Measurements from ENCODE around the gene GSE1. TPM values are rescaled to one million over a fixed set of nuclear protein-coding genes. Genes with fewer than 3 reads are reported as not detected.

The GSE1 gene
- total RNA-seq: 100 to 1,000 TPM in 2 of 4 donors, 10 to 100 TPM in 2; 46.7 to 144 (median 96.9) TPM

DNA sequence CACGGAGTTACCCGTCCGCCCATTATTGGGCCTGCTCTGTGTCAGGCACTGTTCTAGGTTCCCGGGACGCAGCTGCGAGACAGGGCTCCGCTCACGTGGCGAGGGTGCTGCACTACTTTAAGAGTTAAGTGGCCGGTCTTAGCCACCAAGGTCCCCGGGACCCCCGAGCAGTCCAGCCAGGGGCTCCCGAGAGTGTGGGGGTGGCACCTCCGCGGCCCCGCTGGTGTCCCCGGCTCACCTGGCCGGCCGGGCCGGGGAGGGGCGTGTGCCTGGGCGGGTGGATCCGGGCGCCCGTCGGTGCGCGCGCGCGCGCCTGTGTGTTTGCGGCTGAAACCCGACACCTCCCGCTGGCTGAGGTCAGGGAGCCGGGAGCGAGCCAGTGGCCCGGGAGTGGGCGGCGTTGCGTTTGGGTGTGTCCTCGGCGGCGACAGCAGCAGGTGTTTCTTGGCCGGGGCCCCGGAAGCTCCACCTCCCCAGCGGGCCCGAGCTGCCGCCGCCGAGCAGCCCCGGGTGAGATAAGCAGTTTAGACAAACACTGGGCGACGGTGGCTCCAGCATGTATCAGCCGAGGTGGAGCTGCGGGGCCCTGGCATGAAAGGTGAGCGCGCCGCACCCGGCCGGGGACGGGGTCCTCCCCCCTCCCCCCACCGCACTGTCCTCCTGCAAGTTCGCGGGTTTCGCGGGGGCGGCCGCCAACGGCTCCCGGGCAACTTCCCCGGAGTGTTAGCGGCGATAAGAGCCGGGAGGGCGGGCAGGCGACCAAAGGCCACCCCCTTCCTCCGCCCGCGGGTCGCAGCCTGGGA is at the start of gene GSE1:
GSE1 (plus strand) TSS at position 522 of the 803 bp plus-strand sequence; CDS start at position 592, 70 bp downstream.
- peak; percentile 94 to 95 for DNase-seq (ENCODE audit: low spot score in 2 of 2)
- no peaks in the 10 kb centered on the region for H3K9me3 ChIP-seq
- WGBS: 1% methylated on average over 16 of the region's 81 CpGs
- no peaks in the 10 kb centered on the region for H3K36me3 ChIP-seq
- TF ChIP-seq, protein P1, sequence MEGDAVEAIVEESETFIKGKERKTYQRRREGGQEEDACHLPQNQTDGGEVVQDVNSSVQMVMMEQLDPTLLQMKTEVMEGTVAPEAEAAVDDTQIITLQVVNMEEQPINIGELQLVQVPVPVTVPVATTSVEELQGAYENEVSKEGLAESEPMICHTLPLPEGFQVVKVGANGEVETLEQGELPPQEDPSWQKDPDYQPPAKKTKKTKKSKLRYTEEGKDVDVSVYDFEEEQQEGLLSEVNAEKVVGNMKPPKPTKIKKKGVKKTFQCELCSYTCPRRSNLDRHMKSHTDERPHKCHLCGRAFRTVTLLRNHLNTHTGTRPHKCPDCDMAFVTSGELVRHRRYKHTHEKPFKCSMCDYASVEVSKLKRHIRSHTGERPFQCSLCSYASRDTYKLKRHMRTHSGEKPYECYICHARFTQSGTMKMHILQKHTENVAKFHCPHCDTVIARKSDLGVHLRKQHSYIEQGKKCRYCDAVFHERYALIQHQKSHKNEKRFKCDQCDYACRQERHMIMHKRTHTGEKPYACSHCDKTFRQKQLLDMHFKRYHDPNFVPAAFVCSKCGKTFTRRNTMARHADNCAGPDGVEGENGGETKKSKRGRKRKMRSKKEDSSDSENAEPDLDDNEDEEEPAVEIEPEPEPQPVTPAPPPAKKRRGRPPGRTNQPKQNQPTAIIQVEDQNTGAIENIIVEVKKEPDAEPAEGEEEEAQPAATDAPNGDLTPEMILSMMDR (IDR thresholded peaks at IDR 0.05): no peak
- TF ChIP-seq EP300 (IDR thresholded peaks at IDR 0.05) (no peak), POLR2AphosphoS5 (IDR thresholded peaks at IDR 0.05) (no peak), POLR2A (IDR thresholded peaks at IDR 0.05) (no peak)
- H3K4me1 ChIP-seq: peaks cover 82% of the 10 kb centered on the region
- H3K4me3 ChIP-seq: peak within 1 kb of the TSS; percentile 71
- H3K27ac ChIP-seq: peak within 1 kb of the TSS; percentile 89
- no peaks in the 10 kb centered on the region for H3K27me3 ChIP-seq

DNA sequence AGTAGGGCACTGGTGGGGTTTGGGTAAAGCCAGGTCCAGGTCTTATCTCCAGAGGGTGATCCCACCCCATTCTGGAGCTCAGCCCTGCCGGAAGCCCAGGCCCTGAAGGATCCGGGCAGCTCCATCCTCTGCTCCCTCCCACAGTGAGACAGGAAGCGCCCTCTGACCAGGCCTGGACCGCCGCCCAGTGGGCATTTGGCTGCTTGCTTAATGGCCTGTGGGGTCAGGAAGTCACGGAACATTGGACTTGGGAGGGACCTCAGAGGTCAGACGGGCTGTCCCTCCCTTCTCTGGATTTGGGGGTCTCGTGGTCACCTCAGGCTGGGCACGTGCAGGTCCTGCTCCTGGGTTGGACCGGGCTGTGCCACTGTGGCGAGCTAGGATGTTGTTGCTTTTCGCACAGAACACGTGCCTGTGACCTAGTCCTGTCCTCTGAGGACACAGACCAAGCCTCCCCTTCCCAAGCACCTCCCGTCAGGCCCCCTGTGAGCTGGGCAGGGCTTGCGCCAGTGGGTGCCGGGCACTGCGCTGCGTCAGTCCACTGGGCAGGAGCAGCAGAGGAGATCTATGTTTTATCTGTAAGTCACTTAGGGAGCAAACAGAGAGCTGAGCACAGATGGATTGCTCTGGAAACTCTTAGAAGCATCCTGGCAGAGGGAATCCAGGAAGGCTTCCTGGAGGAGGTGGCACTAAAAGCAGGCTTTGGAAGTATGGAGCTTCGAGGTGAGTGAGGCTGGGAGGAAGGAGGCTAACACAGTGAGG is 49.4 kb upstream of the GSE1 start:
- DNase-seq (ENCODE audit: low spot score in 2 of 2): peak in 1 of 2 donors; percentile 87
- no peak overlapping the region for H3K4me3 ChIP-seq
- H3K9me3 ChIP-seq: no peaks in the 10 kb centered on the region
- H3K27me3 ChIP-seq: no peaks in the 10 kb centered on the region
- H3K27ac ChIP-seq: peak overlapping the region; percentile 30
- H3K36me3 ChIP-seq: no peaks in the 10 kb centered on the region
- H3K4me1 ChIP-seq: peaks cover 71% of the 10 kb centered on the region
- WGBS: 85% methylated on average over 6 of the region's 19 CpGs
- TF ChIP-seq POLR2AphosphoS5 (IDR thresholded peaks at IDR 0.05) (no peak), POLR2A (IDR thresholded peaks at IDR 0.05) (no peak), EP300 (IDR thresholded peaks at IDR 0.05) (no peak)
- TF ChIP-seq, protein P1 (IDR thresholded peaks at IDR 0.05): no peak

DNA sequence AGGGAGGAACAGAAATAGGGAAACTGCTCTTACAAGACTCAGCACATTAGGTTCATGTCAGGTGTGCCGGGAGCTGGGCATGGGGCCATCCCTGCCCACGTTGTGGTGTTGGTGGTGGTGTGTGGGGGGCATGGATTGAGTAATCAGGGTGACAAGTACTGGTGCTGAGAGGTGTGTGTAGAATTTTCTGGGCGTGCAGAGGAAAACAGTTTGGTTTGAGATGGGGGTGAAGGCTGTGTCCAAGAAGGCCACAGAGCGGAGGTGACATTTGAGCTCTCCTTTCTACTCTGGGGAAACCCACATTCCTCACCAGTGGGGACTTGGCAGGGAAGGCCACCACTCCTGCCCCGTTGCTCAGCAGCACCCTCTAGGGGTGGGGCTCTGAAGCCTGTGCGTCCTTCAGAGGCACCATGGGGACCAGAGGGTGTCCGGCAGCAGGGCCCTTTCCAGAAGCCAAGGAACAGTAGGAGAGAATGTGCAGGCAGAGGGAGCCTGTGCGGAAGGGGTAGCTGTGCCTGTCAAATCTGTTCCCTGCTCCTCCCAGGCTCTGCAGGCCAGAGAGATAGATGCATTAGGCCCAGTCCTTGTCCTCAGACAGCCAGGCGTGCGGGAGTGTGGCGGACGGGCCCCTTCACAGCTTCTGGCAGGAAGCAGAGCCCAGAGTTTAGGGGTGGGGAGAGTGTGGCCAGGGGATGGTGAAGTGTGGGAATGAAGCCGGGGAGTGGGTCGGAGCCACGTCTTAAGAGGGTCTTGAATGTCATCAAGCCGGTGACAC is 48.7 kb upstream of the GSE1 start:
- 84% methylated on average over 12 of the region's 16 CpGs for WGBS

DNA sequence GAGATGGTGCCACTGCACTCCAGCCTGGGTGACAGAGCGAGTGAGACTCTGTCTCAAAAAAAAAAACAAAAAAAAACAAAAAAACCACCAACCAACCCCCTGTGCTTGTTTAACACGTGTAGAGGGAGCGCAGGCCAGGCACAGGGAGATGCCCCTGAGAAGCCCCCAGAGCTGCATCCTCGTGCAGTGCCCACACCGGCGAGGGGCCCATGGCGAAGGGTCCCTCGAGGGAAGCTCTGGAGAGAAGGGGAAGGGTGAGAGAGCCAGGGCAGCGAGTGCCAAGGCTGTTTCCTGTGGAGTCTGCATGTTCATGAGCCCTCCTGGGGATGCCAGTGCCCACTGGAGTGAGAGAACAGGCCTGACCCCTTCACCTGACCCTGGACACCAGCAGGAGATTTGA is 47.8 kb upstream of the GSE1 start:
- TF ChIP-seq EP300 (IDR thresholded peaks at IDR 0.05): no peak
- TF ChIP-seq, protein P1 (IDR thresholded peaks at IDR 0.05): no peak
- no peak for TF ChIP-seq POLR2A (IDR thresholded peaks at IDR 0.05)
- no peak for TF ChIP-seq POLR2AphosphoS5 (IDR thresholded peaks at IDR 0.05)

More for the DNA sequence above, 48.7 kb upstream of the GSE1 start:
- H3K4me3 ChIP-seq: no peak overlapping the region
- H3K27me3 ChIP-seq: no peaks in the 10 kb centered on the region
- no peaks in the 10 kb centered on the region for H3K9me3 ChIP-seq
- peak overlapping the region; percentile 1 for H3K27ac ChIP-seq
- H3K4me1 ChIP-seq: peaks cover 68% of the 10 kb centered on the region
- no peaks in the 10 kb centered on the region for H3K36me3 ChIP-seq
- TF ChIP-seq EP300 (IDR thresholded peaks at IDR 0.05): no peak
- no peak for TF ChIP-seq POLR2AphosphoS5 (IDR thresholded peaks at IDR 0.05)
- no peak for DNase-seq (ENCODE audit: low spot score in 2 of 2)

DNA sequence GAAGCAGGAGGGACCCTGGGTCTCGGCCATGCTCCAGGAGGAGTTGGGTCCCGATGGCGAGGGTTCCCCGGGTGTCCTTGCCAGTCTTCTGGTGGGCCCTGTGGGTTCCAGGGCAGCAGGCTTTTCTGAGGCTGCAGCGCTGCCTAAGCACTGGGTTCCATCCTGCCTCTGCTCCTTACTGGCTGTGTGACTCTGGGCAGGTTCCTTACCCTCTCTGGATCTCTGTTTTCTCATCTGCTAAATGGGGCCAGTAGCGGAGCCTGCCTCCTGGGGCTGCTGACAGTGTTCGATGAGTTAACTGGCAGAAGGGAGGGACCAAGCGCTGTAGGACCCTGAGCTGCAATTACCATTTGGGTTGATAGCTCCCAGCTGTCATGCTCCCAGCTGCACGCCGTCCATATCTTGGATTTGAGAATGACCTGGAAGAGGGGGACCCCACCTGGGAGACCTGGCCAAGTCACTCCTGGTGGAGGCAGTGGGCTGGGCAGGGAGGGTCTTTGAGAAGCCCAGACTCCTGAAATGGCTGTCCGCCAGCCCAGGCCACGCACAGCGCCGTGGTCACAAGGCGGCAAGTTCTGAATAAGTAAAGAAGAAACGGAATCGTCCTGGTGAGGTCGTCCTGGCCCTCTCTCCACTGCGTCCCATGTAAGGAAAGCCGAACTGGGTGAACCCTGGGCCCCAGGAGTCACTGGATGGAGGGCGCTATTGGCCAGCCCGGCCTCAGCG is 47.2 kb upstream of the GSE1 start:
- no peaks in the 10 kb centered on the region for H3K36me3 ChIP-seq
- no peak for DNase-seq (ENCODE audit: low spot score in 2 of 2)

More for the DNA sequence above, 47.8 kb upstream of the GSE1 start:
- Histone ChIP-seq H3K4me3 (no peak overlapping the region), H3K36me3 (no peaks in the 10 kb centered on the region), H3K27me3 (no peaks in the 10 kb centered on the region), H3K9me3 (no peaks in the 10 kb centered on the region), H3K27ac (no peak overlapping the region), H3K4me1 (peaks cover 67% of the 10 kb centered on the region)
- DNase-seq (ENCODE audit: low spot score in 2 of 2): no peak
- 85% methylated on average over 9 of the region's 9 CpGs for WGBS

More for the DNA sequence above, 47.2 kb upstream of the GSE1 start:
- Histone ChIP-seq H3K27me3 (no peaks in the 10 kb centered on the region), H3K9me3 (no peaks in the 10 kb centered on the region), H3K27ac (no peak overlapping the region), H3K4me1 (peaks cover 66% of the 10 kb centered on the region), H3K4me3 (no peak overlapping the region)
- no peak for TF ChIP-seq POLR2A (IDR thresholded peaks at IDR 0.05)
- TF ChIP-seq POLR2AphosphoS5 (IDR thresholded peaks at IDR 0.05): no peak
- TF ChIP-seq, protein P1 (IDR thresholded peaks at IDR 0.05): no peak
- no peak for TF ChIP-seq EP300 (IDR thresholded peaks at IDR 0.05)
- WGBS: 91% methylated on average over 17 of the region's 23 CpGs
